Measurements from ENCODE around the gene KIAA0825.
"Not testable (repeated sequence)": the region's sequence is repeated elsewhere in the genome, so short reads cannot be mapped to it uniquely, and the experiment has no call there.

The KIAA0825 gene

DNA sequence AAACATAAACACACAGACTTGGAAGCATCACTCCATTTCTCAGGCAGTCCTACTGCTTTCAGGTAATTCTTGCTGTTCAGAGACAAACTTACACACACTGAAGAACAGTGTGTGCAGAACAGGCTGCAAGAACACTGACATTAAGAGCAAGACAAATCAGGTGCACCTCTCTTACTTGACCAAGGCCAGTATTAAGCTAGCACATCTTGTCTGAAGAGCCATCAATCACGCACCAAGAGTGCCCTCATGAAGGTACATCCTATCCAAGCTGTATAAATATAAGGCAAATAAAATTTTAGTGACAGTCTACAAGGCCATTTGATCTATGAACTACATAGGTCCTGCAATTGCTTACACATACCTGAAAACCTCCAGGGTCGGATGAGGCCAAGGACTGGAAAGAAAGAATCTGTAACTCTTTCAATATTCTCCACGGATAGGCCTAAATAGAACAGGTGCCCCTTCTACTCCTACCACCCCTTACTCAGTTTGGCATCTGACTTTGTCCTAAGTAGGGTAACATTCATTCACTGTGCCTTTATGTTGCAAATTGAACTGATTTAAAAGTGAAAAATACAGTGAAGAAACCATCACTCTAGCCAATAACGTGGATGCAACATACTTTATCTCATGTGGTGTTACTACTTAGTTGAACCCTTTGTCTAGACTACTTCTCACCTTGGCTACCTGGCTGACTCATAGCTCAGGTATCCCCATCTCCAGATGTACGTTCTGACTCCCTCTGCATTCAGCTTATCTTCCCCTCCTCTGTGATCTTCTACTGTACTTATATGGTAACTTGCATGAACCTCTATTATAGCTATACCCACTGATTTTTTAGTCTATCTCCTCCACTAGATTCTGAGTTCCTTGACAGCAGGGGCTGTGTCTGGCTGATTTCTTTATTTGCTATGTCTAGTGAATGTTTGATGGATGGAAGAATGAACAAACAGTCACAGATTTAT is 256.3 kb downstream of the KIAA0825 start:
- no peak for DNase-seq

GRCh38 chr5:94361161-94361560 is 257.2 kb downstream of the KIAA0825 start:
- no peak for DNase-seq

DNA sequence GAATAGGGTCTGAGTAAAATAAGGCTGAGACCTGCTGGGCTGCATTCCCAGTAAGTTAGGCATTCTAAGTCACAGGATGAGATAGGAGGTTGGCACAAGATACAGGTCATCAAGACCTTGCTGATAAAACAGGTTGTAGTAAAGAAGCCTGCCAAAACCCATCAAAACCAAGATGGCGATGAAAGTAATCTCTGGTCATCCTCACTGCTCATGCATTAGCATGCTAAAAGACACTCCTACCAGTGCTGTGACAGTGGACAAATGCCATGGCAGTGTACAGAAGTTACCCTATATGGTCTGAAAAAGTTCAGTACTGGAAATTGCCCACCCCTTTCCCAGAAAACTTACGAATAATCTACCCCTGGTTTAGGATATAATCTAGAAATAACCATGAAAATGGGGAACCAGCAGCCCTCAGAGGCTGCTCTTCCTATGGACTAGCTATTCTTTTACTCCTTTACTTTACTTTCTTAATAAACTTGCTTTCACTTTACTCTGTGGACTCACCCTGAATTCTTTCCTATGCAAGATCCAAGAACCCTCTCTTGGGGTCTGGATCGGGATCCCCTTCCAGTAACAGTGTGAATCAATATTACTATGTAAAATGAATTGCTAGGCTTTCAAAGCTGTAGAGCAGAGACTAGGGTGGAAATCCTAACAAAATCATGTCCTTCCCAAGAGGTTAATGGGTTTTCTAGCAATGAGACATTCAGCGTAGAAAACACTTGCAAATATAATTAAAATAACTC is 257.8 kb downstream of the KIAA0825 start:
- DNase-seq = no peak

DNA sequence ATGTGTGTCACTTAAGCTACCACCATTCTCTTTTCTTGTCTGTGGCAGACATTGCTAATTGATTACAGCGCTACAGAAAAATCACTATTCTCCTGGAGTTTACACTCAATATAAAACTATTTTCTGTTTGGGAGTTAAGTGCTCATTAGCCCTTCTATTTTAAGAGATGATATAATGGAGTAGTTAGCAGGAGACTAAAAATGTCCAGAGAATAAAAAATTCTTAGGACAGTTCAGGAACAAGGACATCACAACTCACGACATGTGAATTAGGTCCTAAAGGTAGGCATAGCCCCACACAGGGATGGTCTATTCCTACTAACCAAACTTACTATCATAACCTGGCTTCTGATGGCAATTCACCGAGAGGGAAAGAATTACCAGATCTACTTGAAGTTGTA is 258.5 kb downstream of the KIAA0825 start:
- DNase-seq = no peak

GRCh38 chr5:94355811-94356210 is 262.6 kb downstream of the KIAA0825 start:
- DNase-seq = no peak

DNA sequence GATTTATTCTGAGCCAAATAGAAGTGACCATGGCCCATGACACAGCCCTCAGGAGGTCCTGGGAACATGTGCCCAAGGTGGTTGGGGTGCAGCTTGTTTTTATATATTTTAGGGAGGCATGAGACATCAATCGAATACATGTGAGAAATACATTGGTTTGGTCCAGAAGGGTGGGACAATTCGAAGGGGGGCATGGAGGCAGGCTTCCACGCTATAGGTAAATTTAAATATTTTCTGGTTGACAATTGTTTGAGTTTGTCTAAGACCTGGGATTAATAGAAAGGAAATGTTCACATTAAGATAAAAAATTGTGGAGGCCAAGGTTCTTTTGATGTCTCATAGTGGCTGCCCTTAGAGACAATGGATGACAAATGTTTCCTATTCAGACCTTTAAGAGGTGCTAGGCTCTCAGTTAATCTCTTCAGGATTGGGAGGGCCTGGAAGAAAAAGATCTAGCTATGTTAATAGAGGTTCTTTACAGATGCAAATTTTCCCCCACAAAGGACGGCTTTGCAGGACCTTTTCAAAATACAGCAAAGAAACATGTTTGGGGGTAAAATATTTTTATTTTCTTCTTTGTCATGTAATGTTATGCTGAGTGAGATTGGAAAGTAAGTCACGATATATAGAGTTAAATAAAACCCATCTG is 263.4 kb downstream of the KIAA0825 start:
- not testable (repeated sequence) for DNase-seq

- no peak for DNase-seq
These were observed 264.8 kb downstream of the KIAA0825 start for GRCh38 chr5:94353605-94354004.

DNA sequence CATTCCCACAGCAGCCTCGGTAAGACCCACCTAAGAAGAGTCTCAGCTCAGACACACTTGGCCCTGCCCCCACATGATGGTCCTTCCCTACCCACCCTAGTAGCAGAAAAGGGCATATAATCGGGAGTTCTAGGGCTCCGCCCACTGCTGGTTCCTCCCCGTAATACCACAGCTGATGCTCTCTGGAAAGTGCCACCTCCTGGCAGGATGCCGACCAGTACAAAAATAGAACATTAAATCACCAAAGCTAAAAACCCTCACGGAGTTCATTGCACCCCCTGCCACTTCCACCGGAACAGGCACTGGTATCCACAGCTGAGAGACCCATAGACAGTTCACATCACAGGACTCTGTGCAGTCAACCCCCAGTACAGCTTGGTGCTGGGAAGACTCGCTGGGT is 271.3 kb downstream of the KIAA0825 start:
- no peak for DNase-seq

DNA sequence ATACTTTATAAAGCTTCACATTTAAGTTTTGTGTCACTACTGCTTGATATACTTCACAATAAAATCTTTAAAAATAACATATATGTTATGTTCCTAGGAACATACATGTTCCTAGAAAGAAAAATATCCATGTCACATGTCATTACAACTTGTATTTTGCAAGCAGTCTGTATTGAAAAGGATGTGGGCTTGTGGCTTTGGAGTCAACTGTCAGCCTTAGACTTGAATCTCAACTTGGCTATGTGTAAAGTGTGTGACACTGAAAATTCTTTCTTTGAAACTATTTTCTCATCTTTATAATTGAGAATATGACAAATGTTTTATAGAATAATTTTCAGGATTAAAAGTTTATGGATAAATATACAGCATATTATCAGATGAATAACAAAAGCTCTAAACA is 273.1 kb downstream of the KIAA0825 start:
- no peak for DNase-seq

GRCh38 chr5:94337617-94338016 is 280.8 kb downstream of the KIAA0825 start:
- DNase-seq = no peak

GRCh38 chr5:94335936-94336335 is 282.5 kb downstream of the KIAA0825 start:
- no peak for DNase-seq

- DNase-seq = no peak
These were observed 289.3 kb downstream of the KIAA0825 start for GRCh38 chr5:94329115-94329514.

DNA sequence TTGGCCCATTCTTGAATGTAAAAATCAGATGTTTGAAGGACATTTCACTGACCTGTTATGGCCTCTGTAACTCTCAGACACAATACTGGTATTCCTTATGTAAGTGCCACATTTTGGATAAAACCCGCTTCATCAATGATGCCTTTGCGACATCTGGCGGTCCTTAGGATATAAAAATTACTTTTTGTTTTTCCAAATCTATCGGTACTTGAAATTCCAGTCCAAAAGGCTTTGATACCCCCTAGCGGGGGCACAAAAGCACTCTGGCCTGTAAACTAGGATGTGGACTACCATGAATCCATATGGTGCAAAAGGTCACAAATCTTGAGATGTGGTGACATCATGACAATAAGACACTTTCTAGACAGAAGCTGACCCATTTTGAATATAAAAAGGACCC is 291.8 kb downstream of the KIAA0825 start:
- DNase-seq = no peak

- DNase-seq = no peak
These were observed 301.2 kb downstream of the KIAA0825 start for GRCh38 chr5:94316916-94317838.

- DNase-seq = no peak
These were observed 303.8 kb downstream of the KIAA0825 start for GRCh38 chr5:94314460-94315131.

DNA sequence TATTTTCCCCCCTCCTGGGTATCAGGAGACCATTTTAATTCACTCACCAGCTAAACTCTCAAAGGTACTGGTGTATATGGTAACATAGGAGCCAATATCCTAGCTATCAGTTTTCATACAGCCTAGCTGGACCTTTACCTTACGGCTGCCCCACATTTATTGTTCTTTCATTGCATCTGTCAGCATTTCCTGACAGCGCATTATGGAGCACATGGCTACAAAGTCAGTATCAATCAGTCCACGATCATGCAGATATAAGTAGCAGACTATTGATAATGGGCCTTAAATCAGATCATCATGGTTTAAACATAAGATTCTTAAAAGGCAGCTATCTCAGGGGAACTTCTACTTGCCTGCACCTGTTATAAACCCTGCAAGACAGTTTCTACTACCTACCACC is 304.7 kb downstream of the KIAA0825 start:
- no peak for DNase-seq

GRCh38 chr5:94313188-94313587 is 305.2 kb downstream of the KIAA0825 start:
- DNase-seq = no peak

- no peak for DNase-seq
These were observed 306.1 kb downstream of the KIAA0825 start for GRCh38 chr5:94312298-94312697.

DNA sequence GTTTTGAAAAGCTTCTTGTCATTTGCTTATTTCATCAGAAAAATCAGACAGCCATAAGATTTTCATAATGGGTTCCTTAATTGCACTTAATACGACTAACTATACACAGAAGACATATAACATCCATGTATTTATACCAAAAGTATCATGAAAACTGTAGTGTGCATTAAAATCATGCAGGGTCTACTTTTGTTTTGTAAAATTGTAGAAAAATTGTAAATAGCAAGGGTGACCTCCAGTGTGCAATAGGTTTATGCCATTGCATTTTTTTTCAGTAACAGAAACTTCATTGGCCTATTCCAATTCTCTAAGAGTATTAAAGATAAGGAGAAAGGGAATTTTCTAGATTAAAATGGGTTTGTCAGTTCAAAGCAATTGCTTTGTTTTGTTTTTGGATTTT is 307.6 kb downstream of the KIAA0825 start:
- no peak for DNase-seq

DNA sequence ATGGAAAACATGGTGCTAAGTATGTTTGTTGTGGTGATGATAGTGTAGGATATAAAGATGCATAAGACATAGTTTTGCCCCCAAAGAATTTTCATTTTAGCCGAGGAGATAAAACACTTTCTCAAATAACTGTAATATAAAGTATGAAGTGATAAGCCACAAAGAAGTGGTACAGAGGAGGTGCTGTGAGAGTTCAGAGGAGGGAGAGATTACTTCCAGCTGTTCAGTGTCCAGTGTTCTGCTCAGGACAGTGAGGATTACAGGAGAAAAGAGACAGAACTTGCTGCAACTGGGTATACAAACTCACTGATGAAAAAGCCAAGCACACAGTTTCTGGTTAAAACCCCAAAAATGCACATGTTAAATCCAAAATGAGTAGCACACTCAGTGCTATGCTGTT is 309.3 kb downstream of the KIAA0825 start:
- no peak for DNase-seq

GRCh38 chr5:94308442-94308841 is 310.0 kb downstream of the KIAA0825 start:
- no peak for DNase-seq

DNA sequence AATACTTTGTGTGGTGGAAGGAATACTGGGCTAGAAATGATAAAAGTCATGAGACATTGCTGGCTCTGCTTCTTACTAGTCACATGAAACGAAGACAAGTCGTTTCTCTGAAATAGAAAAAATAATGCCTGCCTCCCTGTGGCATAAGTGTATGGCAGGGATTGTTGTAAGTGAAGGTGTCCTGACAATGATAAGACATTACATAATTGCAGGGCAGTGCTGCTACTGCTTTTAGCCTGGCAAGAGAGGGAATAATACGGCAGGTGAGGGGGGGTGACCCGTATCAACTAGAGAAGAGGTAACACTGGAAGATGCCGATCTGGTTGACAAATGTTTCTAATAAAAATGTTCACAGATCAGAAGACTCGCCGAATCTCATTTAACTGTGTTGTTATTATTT is 314.3 kb downstream of the KIAA0825 start:
- DNase-seq = no peak
